Skin of body (tissue), 2 donors: ENCODE measurements around the gene CDAN1. TPM values are rescaled to one million over a fixed set of nuclear protein-coding genes. Genes with fewer than 3 reads are reported as not detected.
"Not testable (repeated sequence)": the region's sequence is repeated elsewhere in the genome, so short reads cannot be mapped to it uniquely, and the experiment has no call there.

Experiments used
- DNase-seq: peaks from one replicate; lab custom pipeline; 2025; lab: John Stamatoyannopoulos, UW
- total RNA-seq: library from RNA; depleted of rRNA; stranded (reverse); fragments of >200 nt; gene quantifications from one replicate; pipeline ENCODE4 v1.2.3, GENCODE V29; 2014

The CDAN1 gene
- 9.6 TPM for total RNA-seq

GRCh38 chr15:42736793-42737528 lies at the start of gene CDAN1:
CDAN1 (minus strand) TSS chr15:42737128; CDS start chr15:42737102, 26 bp downstream.
- DNase-seq, result peak; percentile 66

- no peak for DNase-seq
Measured at GRCh38 chr15:42785569-42785968, 48.6 kb upstream of the CDAN1 start.

- no peak for DNase-seq
Measured at GRCh38 chr15:42784705-42785104, 47.8 kb upstream of the CDAN1 start.

GRCh38 chr15:42782716-42783115 lies 45.8 kb upstream of the CDAN1 start:
- DNase-seq, result no peak

GRCh38 chr15:42775416-42775815 lies 38.5 kb upstream of the CDAN1 start:
- no peak for DNase-seq

- DNase-seq, result no peak
Measured at GRCh38 chr15:42772901-42773300, 36.0 kb upstream of the CDAN1 start.

GRCh38 chr15:42772144-42772543 lies 35.2 kb upstream of the CDAN1 start:
- peak; percentile 1 for DNase-seq

DNA sequence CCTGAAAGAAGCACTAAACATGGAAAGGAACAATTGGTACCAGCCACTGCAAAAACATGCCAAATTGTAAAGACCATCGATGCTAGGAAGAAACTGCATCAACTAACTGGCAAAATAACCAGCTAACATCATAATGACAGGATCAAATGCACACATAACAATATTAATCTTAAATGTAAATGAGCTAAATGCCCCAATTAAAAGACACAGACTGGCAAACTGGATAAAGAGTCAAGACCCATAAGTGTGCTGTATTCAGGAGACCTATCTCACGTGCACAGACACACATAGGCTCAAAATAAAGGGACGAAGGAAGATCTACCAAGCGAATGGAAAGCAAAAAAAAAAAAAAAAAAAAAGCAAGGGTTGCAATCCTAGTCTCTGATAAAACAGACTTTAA lies 29.2 kb upstream of the CDAN1 start:
- not testable (repeated sequence) for DNase-seq

GRCh38 chr15:42764154-42764731 lies 27.3 kb upstream of the CDAN1 start:
- not testable (repeated sequence) for DNase-seq

DNA sequence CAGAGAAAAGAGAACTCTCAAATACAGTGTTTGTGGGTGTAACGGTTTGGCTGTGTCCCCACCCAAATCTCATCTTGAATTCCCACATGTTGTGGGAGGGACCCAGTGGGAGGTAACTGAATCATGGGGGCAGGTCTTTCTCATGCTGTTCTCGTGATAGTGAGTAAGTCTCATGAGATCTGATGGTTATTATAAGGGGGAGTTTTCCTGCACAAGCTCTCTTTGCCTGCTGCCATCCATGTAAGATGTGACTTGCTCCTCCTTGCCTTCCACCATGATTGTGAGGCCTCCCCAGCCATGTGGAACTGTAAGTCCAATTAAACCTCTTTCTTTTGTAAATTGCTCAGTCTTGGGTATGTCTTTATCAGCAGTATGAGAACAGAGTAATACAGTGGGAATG lies 24.9 kb upstream of the CDAN1 start:
- DNase-seq, result not testable (repeated sequence)

DNA sequence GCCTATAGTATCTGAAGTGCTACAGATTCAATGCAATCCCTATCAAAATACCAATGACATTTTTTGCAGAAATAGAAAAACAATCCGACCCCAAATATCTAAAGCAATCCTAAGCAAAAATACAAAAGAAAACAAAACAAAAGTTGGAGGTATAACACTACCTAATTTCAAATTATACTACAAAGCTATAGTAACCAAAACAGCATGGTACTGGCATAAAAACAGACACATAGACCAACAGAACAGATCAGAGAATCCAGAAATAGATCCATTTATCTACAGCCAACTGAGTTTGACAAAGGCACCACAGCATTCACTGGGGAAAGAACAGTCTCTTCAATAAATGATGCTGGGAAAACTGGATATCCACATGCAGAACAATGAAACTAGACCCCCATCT lies 23.8 kb upstream of the CDAN1 start:
- DNase-seq, result no peak

- no peak for DNase-seq
Measured at GRCh38 chr15:42759093-42759492, 22.2 kb upstream of the CDAN1 start.

GRCh38 chr15:42750306-42750705 lies 13.4 kb upstream of the CDAN1 start:
- no peak for DNase-seq

DNA sequence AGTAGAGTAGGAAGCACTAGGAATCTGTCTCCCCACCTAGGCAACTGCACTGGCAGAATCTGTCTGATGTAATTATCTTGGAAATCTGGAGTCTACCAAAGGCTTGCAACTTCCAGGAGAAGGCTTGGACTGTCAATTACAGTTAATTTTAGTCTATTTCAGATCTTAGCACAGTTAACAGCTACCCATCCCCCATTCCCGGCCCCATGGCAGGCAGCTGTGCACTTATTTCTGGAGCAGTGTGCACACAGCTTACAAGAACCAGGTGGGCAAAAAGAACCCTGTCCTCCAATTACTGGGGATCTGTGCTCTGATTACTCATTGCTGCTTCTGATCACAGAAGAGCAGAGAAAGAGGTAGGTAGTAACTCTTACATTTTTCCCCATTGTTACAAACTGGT lies 12.3 kb upstream of the CDAN1 start:
- DNase-seq, result no peak

GRCh38 chr15:42744195-42744594 lies 7.3 kb upstream of the CDAN1 start:
- DNase-seq, result no peak

- no peak for DNase-seq
Measured at GRCh38 chr15:42742149-42742548, 5.2 kb upstream of the CDAN1 start.

- DNase-seq, result no peak
Measured at GRCh38 chr15:42741710-42742109, 4.8 kb upstream of the CDAN1 start.

GRCh38 chr15:42737529-42738328 lies 801 bp upstream of the CDAN1 start:
- DNase-seq, result peak; percentile 21

DNA sequence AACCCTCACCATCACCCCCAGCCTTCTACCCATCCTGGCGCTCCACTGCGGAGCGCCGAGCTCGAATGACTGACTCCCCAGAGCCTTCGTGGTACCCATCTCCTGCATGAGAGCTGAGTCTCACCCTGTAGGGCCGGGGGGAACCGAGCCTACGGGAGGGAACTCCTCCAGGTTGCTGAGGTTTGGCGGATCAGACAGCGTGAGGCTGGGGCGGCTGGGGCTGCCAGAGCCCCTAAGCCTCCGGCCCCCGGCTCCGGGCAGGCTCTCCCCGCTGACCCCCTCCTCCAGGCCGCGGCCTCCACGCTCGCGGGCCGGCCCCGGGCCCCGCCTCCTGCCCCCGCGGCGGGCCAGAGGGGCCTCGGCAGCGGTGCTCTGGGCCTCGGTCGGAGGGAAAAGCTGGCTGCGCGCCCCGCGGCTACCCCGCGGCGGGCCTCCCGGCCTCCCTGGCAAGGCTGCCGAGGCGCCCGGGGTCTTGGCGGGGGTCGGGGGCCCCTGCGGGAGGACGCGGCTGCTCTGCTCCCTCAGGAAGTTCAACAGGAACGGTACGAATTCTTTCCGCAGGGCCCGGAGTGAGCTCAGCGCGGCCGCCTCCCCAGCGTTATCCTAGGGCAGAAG lies 643 bp downstream of the CDAN1 start:
- DNase-seq, result no peak

DNA sequence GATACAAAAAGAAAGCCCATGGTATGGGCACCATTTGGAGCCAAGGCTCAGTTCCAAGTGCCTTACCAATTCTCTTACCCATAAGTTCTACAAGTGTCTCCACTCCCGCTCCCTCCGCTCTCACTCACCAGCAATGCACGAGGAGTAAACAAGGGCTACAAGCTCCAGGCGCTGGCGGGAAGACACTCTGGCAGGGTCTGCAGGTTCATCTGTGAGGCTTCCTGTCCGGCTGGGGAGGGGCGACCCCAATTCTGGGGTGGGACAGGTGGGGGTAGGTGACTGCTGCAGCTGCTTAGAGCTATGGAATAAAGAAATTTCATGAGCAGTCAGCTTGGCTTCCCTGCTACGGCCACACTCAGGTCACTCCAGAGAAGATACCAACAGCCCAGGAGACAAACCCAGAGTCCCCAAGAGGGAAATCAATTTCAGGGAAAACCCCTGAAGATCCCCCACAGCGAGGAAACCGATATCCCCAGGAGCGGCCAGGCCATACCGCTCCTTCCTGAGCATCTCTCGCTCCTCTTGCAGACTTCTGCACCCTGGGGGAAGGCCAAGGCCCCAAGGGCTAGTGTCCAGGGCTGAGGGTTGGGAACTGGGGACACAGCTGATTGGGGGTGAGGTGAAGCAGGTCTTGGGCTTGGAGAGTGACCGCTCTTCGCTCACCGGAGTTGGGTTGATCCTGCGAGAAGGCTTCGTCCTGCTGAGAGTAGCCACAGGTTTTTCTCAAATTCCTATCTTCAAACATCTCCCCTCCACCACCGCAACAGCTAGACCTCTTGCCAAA lies 1.4 kb downstream of the CDAN1 start:
- DNase-seq, result no peak

DNA sequence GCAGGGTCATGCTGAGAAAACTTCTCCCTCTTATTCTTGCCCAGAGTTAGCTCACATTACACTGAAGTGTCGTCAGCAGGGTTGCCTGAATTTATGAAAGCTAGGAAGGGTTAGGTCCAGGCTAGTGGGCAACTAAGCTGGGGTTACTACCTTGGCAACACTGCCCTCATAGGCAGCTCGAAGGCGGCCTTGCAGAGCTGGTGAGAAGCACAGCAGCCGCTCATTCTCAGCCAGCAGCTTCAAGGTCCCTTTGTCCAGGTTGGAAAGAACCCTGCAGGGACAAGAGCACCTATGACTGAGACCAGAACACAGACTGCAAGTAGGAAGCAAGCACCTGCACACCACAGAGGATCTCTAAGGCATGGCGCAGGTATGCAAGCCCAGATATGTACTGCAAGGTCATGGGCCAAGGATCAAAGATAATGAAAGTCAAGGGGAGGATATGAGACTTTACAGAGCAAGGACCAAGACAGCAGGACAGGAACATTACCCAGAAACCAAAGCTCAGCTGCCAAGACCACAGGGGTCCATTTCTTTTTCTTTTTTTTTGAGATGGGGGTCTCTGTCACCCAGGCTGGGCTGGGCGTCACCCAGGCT lies 2.8 kb downstream of the CDAN1 start:
- no peak for DNase-seq
